HG03060 (cell line): ENCODE results near the gene MAML2.

Experiments used
- ATAC-seq: cut with Tn5 transposase; IDR thresholded peaks from one replicate; pipeline ENCODE4 v1.9.1; 2021; ENCODE audit warnings: low read depth, moderate number of reproducible peaks; ENCODE audit not compliant: unreplicated experiment

The MAML2 gene

GRCh38 chr11:96167203-96167758 lies 175.7 kb downstream of the MAML2 start:
- ATAC-seq = no peak

- ATAC-seq = no peak
These were observed 180.0 kb downstream of the MAML2 start for GRCh38 chr11:96162816-96163499.

GRCh38 chr11:96161307-96162089 lies 181.5 kb downstream of the MAML2 start:
- no peak for ATAC-seq

- ATAC-seq = no peak
These were observed 182.2 kb downstream of the MAML2 start for GRCh38 chr11:96160732-96161306.

DNA sequence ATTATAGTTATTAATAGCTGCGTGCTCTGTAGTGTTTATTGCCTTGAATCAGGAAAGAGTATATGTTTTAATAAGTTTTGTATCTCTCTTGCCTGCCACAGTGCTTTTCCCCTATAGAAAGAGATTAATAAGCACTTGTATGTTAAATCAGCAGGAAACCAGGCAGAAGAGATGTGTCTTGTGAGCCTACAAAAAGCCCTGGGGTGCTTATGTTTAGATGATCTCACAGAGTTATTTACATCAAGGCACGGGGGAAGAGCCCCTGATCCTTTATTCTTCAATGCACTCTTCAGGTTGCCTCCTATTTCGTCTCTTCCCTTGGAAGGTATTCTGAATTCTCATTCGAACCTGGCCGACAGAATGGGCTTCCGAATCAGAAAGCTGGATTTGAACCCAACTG lies 183.0 kb downstream of the MAML2 start:
- ATAC-seq = no peak

- ATAC-seq = no peak
These were observed 184.9 kb downstream of the MAML2 start for GRCh38 chr11:96158126-96158525.

DNA sequence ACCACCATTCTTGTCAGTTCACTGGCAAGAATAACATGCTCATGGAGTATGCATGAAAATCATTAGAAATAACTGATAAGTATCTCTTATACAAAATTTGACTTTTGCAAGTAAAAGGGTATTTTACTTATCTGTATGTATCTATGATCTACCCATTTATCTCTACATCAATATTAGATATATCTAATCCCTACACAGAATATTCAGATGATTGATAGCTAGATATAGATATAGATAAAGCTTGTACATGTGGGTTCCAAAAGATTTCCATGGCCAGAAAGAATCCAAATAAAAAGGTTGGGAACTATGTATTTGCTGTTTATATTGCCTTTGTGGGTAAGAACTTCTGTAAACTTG lies 185.5 kb downstream of the MAML2 start:
- no peak for ATAC-seq

DNA sequence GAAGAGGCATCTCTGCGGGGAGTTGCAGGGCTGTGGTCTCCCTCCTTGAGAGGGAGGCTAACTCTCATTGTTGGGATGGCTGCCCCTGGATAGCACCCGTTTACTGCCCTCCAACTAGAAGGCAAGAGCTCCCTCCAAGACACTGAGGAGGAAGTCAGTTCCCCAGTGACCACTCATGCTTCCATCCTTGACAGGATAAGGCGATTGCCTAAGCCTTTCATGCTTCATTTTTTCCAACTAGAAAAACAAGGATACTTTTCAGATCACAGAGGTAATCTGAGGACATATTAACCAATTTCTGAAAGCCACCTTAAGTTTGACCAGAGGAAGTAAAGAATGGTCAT lies 186.6 kb downstream of the MAML2 start:
- no peak for ATAC-seq

DNA sequence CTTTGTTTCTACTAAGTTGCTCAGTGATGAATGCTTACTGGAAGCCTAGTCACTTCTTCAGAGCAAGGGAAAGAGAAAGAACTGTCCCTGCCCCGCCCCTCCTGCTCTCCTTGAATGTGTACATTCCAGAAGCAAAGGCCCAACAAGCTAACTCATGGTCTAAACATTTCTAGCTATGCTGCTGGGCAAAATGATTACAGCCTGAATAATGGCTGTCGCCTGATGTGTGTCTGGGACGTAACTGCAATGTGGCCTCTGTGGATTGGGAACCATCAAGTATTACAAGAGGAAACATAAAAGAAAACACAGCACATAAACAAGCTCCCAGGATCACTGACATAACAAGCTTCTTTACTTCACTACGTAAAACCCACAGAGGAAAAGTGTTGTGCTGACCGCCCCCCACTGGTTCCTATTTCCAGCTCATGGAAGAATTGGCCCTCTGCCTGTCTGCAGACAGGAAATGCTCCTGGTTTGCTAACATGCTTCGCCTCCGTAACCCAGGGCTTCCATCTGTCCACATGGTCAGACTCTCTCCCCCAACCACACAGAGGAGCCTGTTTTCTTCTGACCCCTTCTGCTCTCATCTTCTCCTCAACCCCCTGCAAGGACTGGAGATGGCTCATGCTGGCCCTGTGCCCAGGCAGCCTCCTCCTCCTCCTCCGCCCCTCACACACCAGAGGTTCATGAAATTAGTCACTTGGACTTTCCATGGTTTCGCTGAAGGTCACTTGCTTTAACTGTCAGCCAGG lies 187.2 kb downstream of the MAML2 start:
- ATAC-seq = peak; percentile 38

- ATAC-seq = no peak
These were observed 188.0 kb downstream of the MAML2 start for GRCh38 chr11:96154802-96155520.

GRCh38 chr11:96152623-96153022 lies 190.4 kb downstream of the MAML2 start:
- no peak for ATAC-seq

GRCh38 chr11:96151501-96151900 lies 191.5 kb downstream of the MAML2 start:
- ATAC-seq = no peak

DNA sequence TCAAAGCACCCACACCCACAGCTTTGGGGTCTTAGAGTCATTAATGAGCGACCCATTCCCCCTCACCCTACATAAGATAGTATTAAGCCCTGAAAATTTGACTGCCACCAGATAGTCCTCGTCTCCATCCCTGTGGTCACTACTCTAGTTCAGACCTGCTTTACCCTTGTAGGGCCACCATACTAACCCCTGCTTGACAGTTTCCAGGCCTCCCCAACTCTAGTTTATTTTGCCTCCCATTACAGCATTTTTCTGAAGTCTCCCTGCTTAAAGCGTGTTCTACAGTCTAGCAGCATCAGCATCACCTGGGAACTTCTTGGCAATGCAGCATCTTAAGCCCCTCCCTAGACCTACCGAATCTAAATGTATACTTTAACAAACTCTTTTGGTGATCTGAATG lies 192.4 kb downstream of the MAML2 start:
- ATAC-seq = no peak

DNA sequence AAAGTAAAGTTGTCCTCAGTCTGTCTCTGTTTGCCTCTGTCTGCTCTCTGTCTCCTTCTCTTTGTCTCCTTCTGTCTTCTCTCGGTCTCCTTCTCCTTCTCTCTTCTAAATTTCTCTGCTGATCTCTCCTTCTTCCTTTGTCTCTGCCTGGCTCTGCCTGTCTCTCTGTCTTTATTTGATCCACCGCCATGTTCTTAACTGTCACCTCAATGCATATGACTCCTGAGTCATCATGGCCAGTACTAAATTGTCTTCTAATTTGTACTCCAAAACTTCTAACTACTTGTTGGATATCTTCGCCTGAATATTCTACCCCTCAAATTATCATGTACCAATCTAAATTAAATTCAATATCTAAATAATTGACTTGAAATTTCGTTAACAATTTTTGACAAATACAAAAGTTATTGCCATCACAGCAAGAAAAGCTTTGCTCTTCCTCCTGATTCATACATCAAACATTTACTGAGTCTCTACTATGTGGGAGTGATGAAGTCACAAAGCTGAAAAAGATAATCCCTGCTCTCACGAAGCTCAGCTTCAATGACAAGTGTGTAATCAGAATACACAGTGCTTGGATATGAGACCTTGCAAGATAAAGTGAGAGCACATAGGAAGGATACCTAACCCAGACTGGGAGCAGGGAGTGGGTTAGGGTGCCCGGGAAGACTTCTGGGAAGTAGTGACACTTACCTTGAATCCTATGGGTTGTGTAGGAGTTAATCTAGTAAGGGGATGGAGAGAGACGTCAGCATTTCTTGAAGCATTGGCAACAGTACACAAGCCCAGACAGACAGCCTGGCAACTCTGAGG lies 193.0 kb downstream of the MAML2 start:
- no peak for ATAC-seq

DNA sequence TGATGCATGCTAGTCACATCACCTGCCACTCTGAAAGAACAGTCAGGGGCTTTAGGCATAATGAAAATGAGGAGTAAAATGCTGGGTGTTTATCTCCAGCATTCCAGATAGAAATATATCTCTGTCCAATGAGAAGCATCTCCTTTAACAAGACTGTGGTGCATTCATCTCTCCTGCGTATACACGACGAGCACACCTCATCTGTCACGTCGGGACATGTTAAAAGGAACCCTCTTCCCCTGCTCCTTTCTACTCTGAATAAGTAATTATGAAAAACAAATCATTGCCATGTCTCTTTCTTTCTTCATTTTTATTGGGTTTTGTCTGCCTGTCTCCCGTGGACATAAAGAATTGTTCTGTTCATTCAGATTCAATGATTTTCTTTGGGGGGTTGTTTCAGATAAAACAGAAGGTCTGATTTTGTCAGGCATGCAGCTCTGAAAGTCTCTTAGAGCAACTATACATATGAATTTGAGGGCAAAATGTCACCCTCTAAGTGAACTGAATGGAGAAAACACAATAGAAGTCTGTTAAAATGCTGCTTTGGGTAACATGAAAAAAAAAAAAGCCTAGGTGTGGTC lies 195.0 kb downstream of the MAML2 start:
- no peak for ATAC-seq

DNA sequence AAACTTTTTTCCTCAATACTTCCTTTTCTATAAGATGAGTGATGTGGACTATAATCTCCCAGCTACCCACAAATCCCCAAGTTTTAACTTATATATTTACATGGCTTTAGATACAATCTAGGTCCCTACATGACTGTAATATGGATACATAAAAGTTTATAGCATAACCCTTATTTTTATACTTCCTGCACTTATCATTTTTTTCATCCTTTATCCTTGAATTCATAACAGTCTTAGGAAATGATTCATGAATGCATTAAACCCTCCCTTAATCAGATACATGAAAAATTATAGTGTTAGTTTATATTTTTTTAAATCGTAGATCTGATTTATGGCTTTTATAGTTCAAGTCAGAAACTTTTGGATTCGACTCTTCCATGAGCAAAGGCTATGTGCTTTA lies 195.8 kb downstream of the MAML2 start:
- ATAC-seq = no peak

DNA sequence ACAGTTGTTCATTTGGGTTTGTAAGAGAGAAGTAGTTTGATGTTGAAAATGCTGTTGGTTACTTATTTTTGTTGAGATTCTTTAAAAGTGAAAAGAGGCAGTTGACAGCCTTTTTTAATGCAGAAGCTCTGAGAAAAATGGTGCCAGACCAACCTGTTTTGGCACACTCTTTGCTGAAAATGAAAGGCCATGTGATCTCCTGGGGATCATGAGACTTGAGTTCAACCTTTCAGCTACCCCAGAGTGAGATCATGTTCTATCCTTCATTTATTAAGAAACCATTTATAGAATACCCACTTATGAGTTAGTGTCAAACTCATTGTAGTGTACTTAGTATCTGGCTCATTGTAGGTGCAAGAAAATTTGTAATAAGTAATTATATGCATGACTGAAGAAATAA lies 196.2 kb downstream of the MAML2 start:
- no peak for ATAC-seq

DNA sequence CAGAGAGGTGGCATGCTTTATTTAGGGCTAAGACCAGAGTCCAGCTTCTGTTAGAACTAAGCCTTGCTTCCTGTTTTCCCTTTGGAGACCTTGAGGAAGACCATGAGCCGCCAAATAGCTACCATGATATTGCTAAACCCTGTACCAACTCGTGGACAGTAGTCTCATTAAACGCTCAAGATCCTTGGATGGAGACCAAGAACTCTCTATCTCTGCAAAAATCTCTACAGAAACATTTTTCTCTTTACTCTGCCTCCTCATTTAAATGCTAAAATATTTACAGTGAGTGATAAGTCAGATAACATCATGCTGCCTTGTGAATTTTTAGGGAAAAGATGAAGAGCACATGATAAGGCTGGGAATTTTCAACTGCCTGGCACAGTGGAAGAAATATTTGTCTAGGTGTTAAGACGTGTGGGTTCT lies 197.8 kb downstream of the MAML2 start:
- no peak for ATAC-seq

DNA sequence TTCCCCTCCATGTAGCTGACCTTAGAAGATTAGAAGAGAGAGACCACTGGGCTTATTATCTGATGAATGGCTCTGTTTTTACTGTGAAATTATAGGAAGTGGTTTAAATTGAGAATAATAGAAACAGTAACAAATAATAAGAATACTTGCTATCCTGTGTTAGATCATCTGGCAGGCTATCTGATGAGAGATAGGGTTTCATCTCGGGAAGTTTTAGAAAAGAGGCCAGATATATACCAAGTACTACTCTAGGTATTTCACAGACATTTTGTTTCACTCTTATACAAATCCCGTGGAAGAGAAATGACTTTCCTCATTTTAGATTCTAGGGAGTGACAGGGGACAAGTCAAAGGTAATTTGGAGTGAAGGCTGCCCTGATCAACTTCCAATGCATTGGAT lies 198.4 kb downstream of the MAML2 start:
- ATAC-seq = no peak
